RWPE2 (cell line): ENCODE data around the gene PLB1.

Experiments used
- ATAC-seq: fragments of 200-7000 bp; cut with Tn5 transposase; 3 replicates; pipeline ENCODE4 v1.9.1; 2021; ENCODE audit warnings: low read depth
- DNase-seq: peaks from one replicate; pipeline ENCODE4 v3.0.0-alpha.2; 2020; ENCODE audit warnings: low spot score
- H3K27ac ChIP-seq: fragments of 450-650 bp; 2 replicates; pipeline ENCODE4 v1.5.1; 2017; ENCODE audit warnings: mild to moderate bottlenecking; ENCODE audit not compliant: poor library complexity, severe bottlenecking
- H3K27me3 ChIP-seq: fragments of 250-450 bp; sonication (Bioruptor Pico); 2 replicates; pipeline ENCODE4 v1.5.1; 2021; ENCODE audit warnings: mild to moderate bottlenecking, moderate library complexity; ENCODE audit not compliant: insufficient read depth, poor library complexity, severe bottlenecking
- H3K36me3 ChIP-seq: fragments of 250-450 bp; sonication (Bioruptor Pico); 2 replicates; pipeline ENCODE4 v1.5.1; 2020; ENCODE audit warnings: low read depth, mild to moderate bottlenecking, moderate library complexity
- H3K4me1 ChIP-seq: fragments of 250-450 bp; sonication (Bioruptor Pico); 2 replicates; pipeline ENCODE4 v1.5.1; 2021; ENCODE audit warnings: mild to moderate bottlenecking, moderate library complexity; ENCODE audit not compliant: insufficient read depth, poor library complexity, severe bottlenecking
- H3K4me3 ChIP-seq: fragments of 250-450 bp; sonication (Bioruptor Pico); 2 replicates; pipeline ENCODE4 v1.5.1; 2021; ENCODE audit warnings: mild to moderate bottlenecking, moderate library complexity; ENCODE audit not compliant: severe bottlenecking
- H3K9me3 ChIP-seq: fragments of 250-450 bp; sonication (Bioruptor Pico); 2 replicates; pipeline ENCODE4 v1.5.1; 2021; ENCODE audit warnings: mild to moderate bottlenecking, moderate library complexity; ENCODE audit not compliant: severe bottlenecking
- CTCF ChIP-seq: fragments of 450-650 bp; IDR thresholded peaks from one replicate; pipeline ENCODE4 v1.5.1; 2017; ENCODE audit warnings: mild to moderate bottlenecking, moderate library complexity; ENCODE audit not compliant: poor library complexity, severe bottlenecking

Gene PLB1

GRCh38 chr2:28565033-28565432, 69.2 kb downstream of the PLB1 start:
- ATAC-seq (no peak), DNase-seq (no peak)
- peaks cover 24% of the 10 kb centered on the region for H3K4me1 ChIP-seq
- H3K27me3 ChIP-seq: no peaks in the 10 kb centered on the region
- peak overlapping the region; percentile 88 for H3K27ac ChIP-seq
- H3K36me3 ChIP-seq: no peaks in the 10 kb centered on the region
- no peak for TF ChIP-seq CTCF
- no peaks in the 10 kb centered on the region for H3K9me3 ChIP-seq
- no peak overlapping the region for H3K4me3 ChIP-seq

- peaks cover 24% of the 10 kb centered on the region for H3K4me1 ChIP-seq
- H3K27me3 ChIP-seq: no peaks in the 10 kb centered on the region
- no peaks in the 10 kb centered on the region for H3K36me3 ChIP-seq
- peak; percentile 87 for ATAC-seq
- peak; percentile 89 for DNase-seq
- no peak for TF ChIP-seq CTCF
- H3K27ac ChIP-seq: peak overlapping the region; percentile 88
- H3K9me3 ChIP-seq: no peaks in the 10 kb centered on the region
- peak overlapping the region; percentile 29 for H3K4me3 ChIP-seq
These were observed 69.9 kb downstream of the PLB1 start for GRCh38 chr2:28565720-28566295.

DNA sequence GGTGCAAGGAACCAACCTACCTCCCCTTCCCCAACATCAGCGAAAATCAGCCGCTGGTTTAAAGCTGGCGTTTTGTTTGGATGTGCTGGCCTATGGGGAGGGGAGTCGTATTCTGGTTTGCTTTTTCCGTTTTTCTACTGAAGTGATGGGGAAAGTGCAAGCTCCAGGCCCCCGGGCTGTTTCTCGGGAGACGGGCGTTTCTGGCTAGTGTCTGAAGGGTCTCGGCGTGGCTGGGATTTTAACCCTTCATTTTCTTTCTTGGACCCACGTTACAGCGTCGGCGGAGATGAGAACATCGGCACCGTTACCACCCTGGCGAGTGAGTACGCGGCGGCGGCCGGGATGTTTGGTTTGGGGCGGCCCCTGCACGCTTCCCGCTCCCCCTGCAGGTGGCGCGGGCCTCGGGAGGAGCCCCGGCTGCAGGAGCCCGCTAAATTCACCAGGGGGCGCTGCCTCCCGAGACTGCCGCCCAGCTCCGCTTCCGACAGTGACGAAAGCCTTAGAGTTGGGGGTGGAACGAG, 70.7 kb downstream of the PLB1 start:
- Histone ChIP-seq H3K27me3 (no peaks in the 10 kb centered on the region), H3K9me3 (no peaks in the 10 kb centered on the region), H3K27ac (peak overlapping the region; percentile 88), H3K4me3 (peak overlapping the region; percentile 29), H3K4me1 (peaks cover 24% of the 10 kb centered on the region), H3K36me3 (no peaks in the 10 kb centered on the region)
- ATAC-seq: peak; percentile 74
- DNase-seq: no peak
- peak; percentile 100 for TF ChIP-seq CTCF

DNA sequence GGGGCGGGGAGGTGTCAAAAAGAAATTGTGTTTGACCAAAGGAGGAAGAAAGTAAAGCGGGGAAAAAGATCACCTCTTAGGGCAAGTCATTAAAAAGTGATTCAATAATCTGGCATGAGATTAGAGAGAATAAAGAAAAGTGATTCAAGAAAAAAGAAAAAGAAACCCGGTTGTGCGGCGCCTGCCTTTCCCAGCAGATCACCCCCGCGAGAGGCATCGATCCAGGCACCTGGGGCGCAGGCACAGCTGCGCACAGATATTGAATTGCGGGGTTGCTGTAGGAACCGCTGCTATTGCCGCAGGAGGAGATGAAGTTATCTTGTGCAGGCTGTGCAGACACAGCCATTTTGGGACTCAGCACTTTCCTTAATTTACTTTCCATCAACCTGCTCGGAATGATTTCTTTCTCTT, 71.2 kb downstream of the PLB1 start:
- no peaks in the 10 kb centered on the region for H3K9me3 ChIP-seq
- no peaks in the 10 kb centered on the region for H3K27me3 ChIP-seq
- ATAC-seq (no peak), DNase-seq (no peak)
- peak overlapping the region; percentile 29 for H3K4me3 ChIP-seq
- peak; percentile 92 for TF ChIP-seq CTCF
- no peaks in the 10 kb centered on the region for H3K36me3 ChIP-seq
- H3K4me1 ChIP-seq: peaks cover 24% of the 10 kb centered on the region
- peak overlapping the region; percentile 88 for H3K27ac ChIP-seq

GRCh38 chr2:28568036-28568435, 72.2 kb downstream of the PLB1 start:
- no peak for ATAC-seq
- H3K4me3 ChIP-seq: no peak overlapping the region
- peak overlapping the region; percentile 88 for H3K27ac ChIP-seq
- no peak for TF ChIP-seq CTCF
- no peak for DNase-seq
- no peaks in the 10 kb centered on the region for H3K27me3 ChIP-seq
- no peaks in the 10 kb centered on the region for H3K9me3 ChIP-seq
- H3K4me1 ChIP-seq: peaks cover 24% of the 10 kb centered on the region
- no peaks in the 10 kb centered on the region for H3K36me3 ChIP-seq
